ENCODE measurements around the gene FBXW10. TPM values are rescaled to one million over a fixed set of nuclear protein-coding genes. Genes with fewer than 3 reads are reported as not detected.
A peak's percentile ranks its signal among the peaks of the same experiment; 100 is the strongest.
"Not testable (repeated sequence)": the region's sequence is repeated elsewhere in the genome, so short reads cannot be mapped to it uniquely, and the experiment has no call there.

The FBXW10 gene
- not detected in 3 replicates for total RNA-seq (2021)
- Bru-seq, nascent RNA, result percentile 4 among the genes with signal in this experiment
- long read RNA-seq, experiment 1, result 0 reads
- long read RNA-seq, experiment 2, result 0 reads
- long read RNA-seq, experiment 3, result 0 reads

- CTCF ChIA-PET; H3K36me3 Mint-ChIP-seq; H3K27me3 Mint-ChIP-seq (ENCODE audit: low read depth); H3K4me1 Mint-ChIP-seq; POLR2A ChIA-PET; H3K9me3 Mint-ChIP-seq; H3K27ac Mint-ChIP-seq; DNase-seq (ENCODE audit: low spot score); H3K4me3 Mint-ChIP-seq: not testable (repeated sequence)
- peak; percentile 75 for ATAC-seq
Measured at GRCh38 chr17:18743699-18744421, at the start of gene FBXW10. TSS of gene FBXW10 (plus strand) at chr17:18744054. CDS start at chr17:18744245, 191 bp downstream.

GRCh38 chr17:18695143-18695542 is 48.7 kb upstream of the FBXW10 start:
- H3K4me1 Mint-ChIP-seq; CTCF ChIA-PET; POLR2A ChIA-PET; DNase-seq (ENCODE audit: low spot score); H3K36me3 Mint-ChIP-seq; H3K27ac Mint-ChIP-seq; H3K9me3 Mint-ChIP-seq; H3K4me3 Mint-ChIP-seq; ATAC-seq: not testable (repeated sequence)
- peaks cover 16% of the 10 kb centered on the region for H3K27me3 Mint-ChIP-seq (ENCODE audit: low read depth)

GRCh38 chr17:18698473-18699103 is 45.3 kb upstream of the FBXW10 start:
- H3K36me3 Mint-ChIP-seq; H3K9me3 Mint-ChIP-seq; DNase-seq (ENCODE audit: low spot score); CTCF ChIA-PET; H3K4me1 Mint-ChIP-seq; ATAC-seq; H3K27ac Mint-ChIP-seq; POLR2A ChIA-PET: not testable (repeated sequence)
- peak overlapping the region; percentile 95 for H3K4me3 Mint-ChIP-seq
- H3K27me3 Mint-ChIP-seq (ENCODE audit: low read depth), result peaks cover 16% of the 10 kb centered on the region

- H3K27me3 Mint-ChIP-seq (ENCODE audit: low read depth); H3K4me3 Mint-ChIP-seq; POLR2A ChIA-PET; H3K27ac Mint-ChIP-seq; H3K9me3 Mint-ChIP-seq; CTCF ChIA-PET; H3K36me3 Mint-ChIP-seq; ATAC-seq; H3K4me1 Mint-ChIP-seq; DNase-seq (ENCODE audit: low spot score): not testable (repeated sequence)
Measured at GRCh38 chr17:18705955-18706354, 37.9 kb upstream of the FBXW10 start.

GRCh38 chr17:18708215-18708614 is 35.6 kb upstream of the FBXW10 start:
- H3K4me1 Mint-ChIP-seq; H3K4me3 Mint-ChIP-seq; ATAC-seq; H3K9me3 Mint-ChIP-seq; POLR2A ChIA-PET; CTCF ChIA-PET; H3K27ac Mint-ChIP-seq; H3K36me3 Mint-ChIP-seq; H3K27me3 Mint-ChIP-seq (ENCODE audit: low read depth); DNase-seq (ENCODE audit: low spot score): not testable (repeated sequence)

GRCh38 chr17:18712354-18712999 is 31.4 kb upstream of the FBXW10 start:
- TF ChIP-seq CTCF (IDR thresholded peaks at IDR 0.05), result peak; percentile 25; the same call in 1 of the 2 replicates
- H3K36me3 Mint-ChIP-seq; POLR2A ChIA-PET; H3K9me3 Mint-ChIP-seq; H3K27ac Mint-ChIP-seq; CTCF ChIA-PET; H3K27me3 Mint-ChIP-seq (ENCODE audit: low read depth); H3K4me1 Mint-ChIP-seq; H3K4me3 Mint-ChIP-seq: not testable (repeated sequence)
- peak; percentile 66 for DNase-seq (ENCODE audit: low spot score)
- peak; percentile 60 for ATAC-seq

- peak; percentile 60 for DNase-seq (ENCODE audit: low spot score)
- ATAC-seq, result peak; percentile 80
- H3K4me3 Mint-ChIP-seq; POLR2A ChIA-PET; H3K27me3 Mint-ChIP-seq (ENCODE audit: low read depth); H3K36me3 Mint-ChIP-seq; H3K9me3 Mint-ChIP-seq; CTCF ChIA-PET: not testable (repeated sequence)
- Mint-ChIP-seq H3K4me1 (peaks cover 12% of the 10 kb centered on the region), H3K27ac (peak overlapping the region; percentile 95)
- TF ChIP-seq ZNF423 (CRISPR knock-in tag; IDR thresholded peaks at IDR 0.05), result peak; percentile 87
Measured at GRCh38 chr17:18718643-18719427, 25.0 kb upstream of the FBXW10 start.

- CTCF ChIA-PET; H3K9me3 Mint-ChIP-seq; H3K27me3 Mint-ChIP-seq (ENCODE audit: low read depth); POLR2A ChIA-PET; DNase-seq (ENCODE audit: low spot score); H3K4me3 Mint-ChIP-seq; H3K36me3 Mint-ChIP-seq: not testable (repeated sequence)
- Mint-ChIP-seq H3K27ac (peak overlapping the region; percentile 48), H3K4me1 (peaks cover 12% of the 10 kb centered on the region)
- peak; percentile 35 for ATAC-seq
Measured at GRCh38 chr17:18719428-18720110, 24.3 kb upstream of the FBXW10 start.

- H3K4me1 Mint-ChIP-seq, result peaks cover 12% of the 10 kb centered on the region
- H3K4me3 Mint-ChIP-seq; POLR2A ChIA-PET; DNase-seq (ENCODE audit: low spot score); H3K27ac Mint-ChIP-seq; H3K27me3 Mint-ChIP-seq (ENCODE audit: low read depth); H3K36me3 Mint-ChIP-seq; H3K9me3 Mint-ChIP-seq; CTCF ChIA-PET; ATAC-seq: not testable (repeated sequence)
Measured at GRCh38 chr17:18721775-18722547, 21.9 kb upstream of the FBXW10 start.

- H3K9me3 Mint-ChIP-seq; POLR2A ChIA-PET; H3K27me3 Mint-ChIP-seq (ENCODE audit: low read depth); CTCF ChIA-PET; ATAC-seq; H3K27ac Mint-ChIP-seq; DNase-seq (ENCODE audit: low spot score); H3K4me3 Mint-ChIP-seq; H3K36me3 Mint-ChIP-seq: not testable (repeated sequence)
- H3K4me1 Mint-ChIP-seq, result peaks cover 12% of the 10 kb centered on the region
Measured at GRCh38 chr17:18722612-18723011, 21.2 kb upstream of the FBXW10 start.
